ENCODE data around the gene FZD10. TPM values are rescaled to one million over a fixed set of nuclear protein-coding genes. Genes with fewer than 3 reads are reported as not detected.

The FZD10 gene
- total and polyA plus RNA-seq, 8 donors = 0.12 to 3.2 (median 0.72) TPM; not detected in 3

DNA sequence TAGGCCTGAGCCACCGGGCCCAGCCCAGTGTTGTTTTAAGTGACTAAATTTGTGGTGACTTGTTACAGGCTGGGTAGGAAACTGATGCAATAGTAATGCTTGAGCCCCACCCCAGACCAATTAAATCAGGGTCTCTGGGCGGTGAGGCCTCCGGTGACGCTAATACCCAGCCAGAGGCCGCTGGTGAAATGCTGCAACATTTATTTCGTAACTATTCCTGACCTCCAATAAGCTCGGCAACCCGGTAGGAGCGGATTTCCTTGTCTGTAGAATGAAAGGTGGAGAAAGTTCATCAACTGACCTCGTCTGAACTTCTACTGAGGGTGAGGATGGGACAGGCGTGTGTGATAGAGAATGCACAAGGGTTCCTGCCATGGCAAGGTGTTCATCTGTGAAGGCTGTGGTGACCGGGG, 42.3 kb downstream of the FZD10 start:
- Histone ChIP-seq H3K9me3 (peaks cover 0 to 49% (median 33%) of the 10 kb centered on the region in 4 donors), H3K4me1 (no peaks in the 10 kb centered on the region), H3K27me3 (peaks cover 0 to 10% (median 0%) of the 10 kb centered on the region in 3 donors), H3K27ac (no peak overlapping the region), H3K4me3 (no peak overlapping the region), H3K36me3 (no peaks in the 10 kb centered on the region)
- intact Hi-C loops (cut with DNase I; ENCODE audit: low total_unique reads) = no loop called here
- TF ChIP-seq, protein P1, sequence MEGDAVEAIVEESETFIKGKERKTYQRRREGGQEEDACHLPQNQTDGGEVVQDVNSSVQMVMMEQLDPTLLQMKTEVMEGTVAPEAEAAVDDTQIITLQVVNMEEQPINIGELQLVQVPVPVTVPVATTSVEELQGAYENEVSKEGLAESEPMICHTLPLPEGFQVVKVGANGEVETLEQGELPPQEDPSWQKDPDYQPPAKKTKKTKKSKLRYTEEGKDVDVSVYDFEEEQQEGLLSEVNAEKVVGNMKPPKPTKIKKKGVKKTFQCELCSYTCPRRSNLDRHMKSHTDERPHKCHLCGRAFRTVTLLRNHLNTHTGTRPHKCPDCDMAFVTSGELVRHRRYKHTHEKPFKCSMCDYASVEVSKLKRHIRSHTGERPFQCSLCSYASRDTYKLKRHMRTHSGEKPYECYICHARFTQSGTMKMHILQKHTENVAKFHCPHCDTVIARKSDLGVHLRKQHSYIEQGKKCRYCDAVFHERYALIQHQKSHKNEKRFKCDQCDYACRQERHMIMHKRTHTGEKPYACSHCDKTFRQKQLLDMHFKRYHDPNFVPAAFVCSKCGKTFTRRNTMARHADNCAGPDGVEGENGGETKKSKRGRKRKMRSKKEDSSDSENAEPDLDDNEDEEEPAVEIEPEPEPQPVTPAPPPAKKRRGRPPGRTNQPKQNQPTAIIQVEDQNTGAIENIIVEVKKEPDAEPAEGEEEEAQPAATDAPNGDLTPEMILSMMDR (IDR thresholded peaks at IDR 0.05) = no peak
- TF ChIP-seq POLR2AphosphoS5 (IDR thresholded peaks at IDR 0.05) (no peak), EP300 (IDR thresholded peaks at IDR 0.05) (no peak), POLR2A (IDR thresholded peaks at IDR 0.05) (no peak)
- no peak for DNase-seq
- WGBS, 5 donors = 82 to 90% (median 84%) methylated on average over 12 of the region's 12 CpGs

DNA sequence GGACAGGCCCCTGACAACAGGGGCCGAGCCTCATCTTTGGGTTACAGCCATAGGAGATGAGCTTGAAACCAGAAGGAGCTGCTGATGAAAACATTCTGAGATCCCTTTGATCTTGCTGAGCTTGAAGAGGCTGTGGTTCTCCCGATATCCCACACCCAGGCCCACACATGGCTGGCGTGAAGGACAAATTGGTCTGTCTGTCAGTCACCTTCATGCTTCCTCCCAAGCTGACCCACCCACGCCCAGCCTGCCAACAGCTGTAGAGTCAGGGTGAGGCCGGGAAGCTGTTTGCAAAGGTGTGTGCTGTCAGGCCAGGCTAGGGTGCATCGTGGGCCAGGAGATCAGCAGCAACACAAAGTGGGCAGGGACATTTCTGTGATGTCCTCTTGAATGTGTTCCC, 43.2 kb downstream of the FZD10 start:
- peaks cover 0 to 6% (median 0%) of the 10 kb centered on the region in 3 donors for H3K27me3 ChIP-seq
- no peak overlapping the region for H3K4me3 ChIP-seq
- no peaks in the 10 kb centered on the region for H3K36me3 ChIP-seq
- TF ChIP-seq POLR2A (IDR thresholded peaks at IDR 0.05) = no peak
- TF ChIP-seq POLR2AphosphoS5 (IDR thresholded peaks at IDR 0.05) = no peak
- TF ChIP-seq EP300 (IDR thresholded peaks at IDR 0.05) = no peak
- TF ChIP-seq, protein P1 (IDR thresholded peaks at IDR 0.05) = no peak
- DNase-seq = no peak
- no peaks in the 10 kb centered on the region for H3K4me1 ChIP-seq
- intact Hi-C loops (cut with DNase I; ENCODE audit: low total_unique reads) = no loop called here
- peaks cover 0 to 46% (median 32%) of the 10 kb centered on the region in 4 donors for H3K9me3 ChIP-seq
- no peak overlapping the region for H3K27ac ChIP-seq
- WGBS, 5 donors = 56 to 67% (median 65%) methylated on average over 2 to 6 of the region's 6 CpGs

DNA sequence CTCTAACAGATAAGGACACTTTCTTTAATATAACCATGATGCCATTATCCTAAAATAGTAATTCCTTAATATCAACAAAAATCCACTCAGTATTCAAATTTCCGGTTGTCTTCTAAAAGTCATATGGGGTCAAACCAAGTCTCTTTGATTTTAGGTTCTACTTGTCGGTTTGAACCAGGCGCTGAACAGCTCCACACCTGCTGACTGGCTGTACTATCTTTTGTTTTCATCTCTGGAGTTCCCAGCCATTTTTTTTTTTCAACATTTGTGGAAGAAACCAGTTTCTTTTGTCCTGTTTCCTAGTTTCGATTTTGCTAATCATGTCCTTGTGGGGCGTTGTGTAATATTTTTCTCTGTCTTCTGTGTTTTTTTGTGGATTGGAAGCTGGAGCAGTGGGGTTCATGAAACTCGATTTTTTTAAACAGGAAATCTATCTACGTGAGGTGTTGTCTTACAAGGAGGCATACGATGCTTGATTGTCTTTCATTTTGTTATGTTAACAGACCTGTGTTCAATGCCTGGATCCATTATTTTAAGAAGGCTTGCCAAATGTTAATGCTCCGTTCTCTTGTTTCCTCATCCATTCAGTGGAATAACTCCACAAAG, 50.2 kb downstream of the FZD10 start:
- 24 to 41% (median 30%) methylated on average over 9 of the region's 9 CpGs for WGBS, 5 donors
- no peak overlapping the region for H3K27ac ChIP-seq
- H3K36me3 ChIP-seq = no peaks in the 10 kb centered on the region
- DNase-seq = no peak
- peaks cover 0 to 32% (median 22%) of the 10 kb centered on the region in 4 donors for H3K9me3 ChIP-seq
- TF ChIP-seq POLR2A (IDR thresholded peaks at IDR 0.05) = no peak
- TF ChIP-seq EP300 (IDR thresholded peaks at IDR 0.05) = no peak
- TF ChIP-seq, protein P1 (IDR thresholded peaks at IDR 0.05) = no peak
- TF ChIP-seq POLR2AphosphoS5 (IDR thresholded peaks at IDR 0.05) = no peak
- intact Hi-C loops (cut with DNase I; ENCODE audit: low total_unique reads) = no loop called here
- H3K4me1 ChIP-seq = no peaks in the 10 kb centered on the region
- H3K27me3 ChIP-seq = peaks cover 0 to 29% (median 0%) of the 10 kb centered on the region in 3 donors
- H3K4me3 ChIP-seq = no peak overlapping the region

DNA sequence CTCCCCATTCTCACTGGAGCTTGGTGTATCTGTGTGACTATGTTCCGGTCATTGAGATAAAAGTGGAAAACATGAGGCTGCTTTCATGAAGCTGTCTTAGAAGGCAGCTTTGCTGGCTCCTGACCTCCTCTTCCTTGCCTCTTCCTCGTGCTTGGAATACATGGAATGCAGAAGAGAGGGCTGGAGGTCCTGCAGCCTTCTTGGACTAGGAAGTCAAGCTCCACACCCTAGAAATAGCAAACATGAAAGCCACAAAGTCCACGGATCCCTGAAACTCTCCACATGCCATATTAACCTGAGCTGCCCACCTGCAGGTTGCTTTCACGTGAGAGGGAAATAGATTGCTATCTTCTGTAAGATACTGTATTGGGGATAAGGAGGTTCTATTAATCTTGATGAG, 51.0 kb downstream of the FZD10 start:
- Histone ChIP-seq H3K36me3 (no peaks in the 10 kb centered on the region), H3K27ac (no peak overlapping the region), H3K4me1 (no peaks in the 10 kb centered on the region), H3K9me3 (peaks cover 0 to 35% (median 22%) of the 10 kb centered on the region in 4 donors), H3K4me3 (no peak overlapping the region), H3K27me3 (peaks cover 0 to 32% (median 0%) of the 10 kb centered on the region in 3 donors)
- WGBS, 5 donors = 71 to 83% (median 79%) methylated on average over 4 of the region's 4 CpGs
- TF ChIP-seq POLR2AphosphoS5 (IDR thresholded peaks at IDR 0.05) (no peak), POLR2A (IDR thresholded peaks at IDR 0.05) (no peak), EP300 (IDR thresholded peaks at IDR 0.05) (no peak)
- TF ChIP-seq, protein P1 (IDR thresholded peaks at IDR 0.05) = no peak
- DNase-seq = no peak
- intact Hi-C loops (cut with DNase I; ENCODE audit: low total_unique reads) = no loop called here
